ENCODE data around the gene PIGU.
"Not testable (repeated sequence)": the region's sequence is repeated elsewhere in the genome, so short reads cannot be mapped to it uniquely, and the experiment has no call there.

GRCh38 chr20:34518863-34519262 lies 158.0 kb downstream of the PIGU start:
- TF ChIP-seq CTCF (IDR thresholded peaks at IDR 0.05); ZFX (IDR thresholded peaks at IDR 0.05; ENCODE audit: borderline replicate concordance): not testable (repeated sequence)
